Transverse colon (tissue), 4 donors: ENCODE data around the gene POMGNT2. TPM values are rescaled to one million over a fixed set of nuclear protein-coding genes. Genes with fewer than 3 reads are reported as not detected.

ENCODE experiments used
- DNase-seq: peaks from one replicate; pipeline ENCODE4 v3.0.0-alpha.2; 2019
- H3K27ac ChIP-seq, 4 donors: fragments of 200-600 bp; sonication (generic); 2 replicates each; pipeline ENCODE4 v1.5.1; 2016 to 2018; ENCODE audit warnings: inconsistent platforms in 4 of 4
- H3K27me3 ChIP-seq: fragments of 200-600 bp; sonication (generic); 2 replicates; pipeline ENCODE4 v1.5.1; 2017; ENCODE audit warnings: inconsistent platforms
- H3K36me3 ChIP-seq, 4 donors: fragments of 200-600 bp; sonication (generic); 2 replicates each; pipeline ENCODE4 v1.5.1; 2017 to 2019; ENCODE audit warnings: inconsistent platforms in 4 of 4
- H3K4me1 ChIP-seq, 4 donors: fragments of 200-600 bp; sonication (generic); 2 replicates each; pipeline ENCODE4 v1.5.1; 2017 to 2020; ENCODE audit warnings: inconsistent platforms in 4 of 4
- H3K4me3 ChIP-seq, 4 donors: fragments of 200-600 bp; sonication (generic); 1 replicate in 1 of 4; 2 replicates in 3 of 4; pipeline versions ENCODE4 v1.5.1 to v1.6.1; 2017 to 2019; ENCODE audit warnings: inconsistent platforms in 4 of 4
- H3K9me3 ChIP-seq, 2 donors: fragments of 200-600 bp; sonication (generic); 2 replicates each; pipeline ENCODE4 v1.5.1; 2017 to 2019; ENCODE audit warnings: inconsistent platforms in 2 of 2
- CTCF ChIP-seq, 5 experiments: fragments of 200-600 bp in 3 of 5; fragments of 450-650 bp in 2 of 5; sonication (generic) in 3 of 5; IDR thresholded peaks; 1 replicate in 2 of 5; 2 replicates in 3 of 5; pipeline ENCODE4 v1.5.1; 2016 to 2017; ENCODE audit warnings: antibody characterized with exemption in 5 of 5, inconsistent platforms in 3 of 5, mild to moderate bottlenecking in 2 of 5, moderate library complexity in 1 of 5
- EP300 ChIP-seq: sonication (generic); formaldehyde crosslinking; IDR thresholded peaks from one replicate; pipeline ENCODE4 v1.6.1; 2017; ENCODE audit warnings: antibody characterized with exemption, low read depth
- POLR2A ChIP-seq: fragments of 450-650 bp; IDR thresholded peaks from one replicate; pipeline ENCODE4 v1.6.1; 2016; ENCODE audit warnings: antibody characterized with exemption, mild to moderate bottlenecking, moderate library complexity
- POLR2AphosphoS5 ChIP-seq, 3 donors: sonication (generic); formaldehyde crosslinking; IDR thresholded peaks; one replicate each; pipeline ENCODE4 v1.6.1; 2016; ENCODE audit warnings: antibody characterized with exemption in 3 of 3
- WGBS, 2 donors: methylation state at CpG; one replicate each; pipeline ENCODE4 v1.1.5; 2018; ENCODE audit warnings: low coverage in 1 of 2; 5-methylcytosine and 5-hydroxymethylcytosine counted together
- in situ Hi-C, 4 donors: fragments of 200-750 bp; cut with MboI; loops; one replicate each; pipeline versions ENCODE4 v1.15.0 to v1.15.1; 2017; ENCODE audit warnings: low sequenced_read_pairs in 3 of 4, low pct_ligation_motif_present in 1 of 4, low pct_unique_long_range_greater_than_20kb in 1 of 4
- intact Hi-C: fragments of 100-400 bp; cut with DNase I; formaldehyde crosslinking; loops from one replicate; pipeline ENCODE4 v1.15.1; 2023; ENCODE audit warnings: low total_unique reads
- total RNA-seq, 4 donors: library from RNA; depleted of rRNA; stranded (reverse); fragments of >200 nt; gene quantifications; one replicate each; pipeline ENCODE4 v1.1.0, GENCODE V29; 2016

Gene POMGNT2
- total RNA-seq, 4 donors from 2014 or later, result 3.2 to 7.8 (median 5.9) TPM

GRCh38 chr3:43035801-43036365 lies 70.0 kb downstream of the POMGNT2 start:
- H3K27ac ChIP-seq, result no peak overlapping the region
- in situ Hi-C loops, result no loop called here
- no peak for TF ChIP-seq EP300
- TF ChIP-seq POLR2AphosphoS5 (IDR thresholded peaks at IDR 0.05), result no peak
- no peak for TF ChIP-seq POLR2A
- no peak for TF ChIP-seq CTCF (IDR thresholded peaks at IDR 0.05)

GRCh38 chr3:43034911-43035310 lies 71.0 kb downstream of the POMGNT2 start:
- TF ChIP-seq POLR2A, result no peak
- no peak for TF ChIP-seq POLR2AphosphoS5 (IDR thresholded peaks at IDR 0.05)
- no peak for TF ChIP-seq EP300
- no peak for TF ChIP-seq CTCF (IDR thresholded peaks at IDR 0.05)
- Histone ChIP-seq H3K27ac (no peak overlapping the region), H3K4me3 (no peak overlapping the region), H3K36me3 (no peaks in the 10 kb centered on the region), H3K27me3 (no peaks in the 10 kb centered on the region), H3K4me1 (peaks cover 0 to 6% (median 0%) of the 10 kb centered on the region in 4 donors), H3K9me3 (no peaks in the 10 kb centered on the region)
- DNase-seq, result no peak
- intact Hi-C loops (no loop called here), in situ Hi-C loops (no loop called here)
- WGBS, 2 donors, result 92% methylated on average over 3 to 4 of the region's 4 CpGs

More at GRCh38 chr3:43035801-43036365, 70.0 kb downstream of the POMGNT2 start:
- Histone ChIP-seq H3K36me3 (no peaks in the 10 kb centered on the region), H3K4me3 (no peak overlapping the region), H3K9me3 (no peaks in the 10 kb centered on the region), H3K27me3 (no peaks in the 10 kb centered on the region), H3K4me1 (peaks cover 0 to 6% (median 0%) of the 10 kb centered on the region in 4 donors)
- intact Hi-C loops, result no loop called here
- DNase-seq, result no peak
- 73% methylated on average over 4 of the region's 5 CpGs; no CpG with 5 or more reads in 1 of the 2 donors for WGBS, 2 donors

GRCh38 chr3:43034200-43034599 lies 71.7 kb downstream of the POMGNT2 start:
- peaks cover 0 to 6% (median 0%) of the 10 kb centered on the region in 4 donors for H3K4me1 ChIP-seq
- no peak overlapping the region for H3K27ac ChIP-seq
- no peaks in the 10 kb centered on the region for H3K27me3 ChIP-seq
- 78% methylated on average over 4 of the region's 4 CpGs; no CpG with 5 or more reads in 1 of the 2 donors for WGBS, 2 donors
- TF ChIP-seq POLR2A, result no peak
- TF ChIP-seq EP300, result no peak
- TF ChIP-seq POLR2AphosphoS5 (IDR thresholded peaks at IDR 0.05), result no peak
- TF ChIP-seq CTCF (IDR thresholded peaks at IDR 0.05), result no peak
- in situ Hi-C loops, result no loop called here
- no peaks in the 10 kb centered on the region for H3K9me3 ChIP-seq
- intact Hi-C loops, result no loop called here
- DNase-seq, result no peak
- H3K36me3 ChIP-seq, result no peaks in the 10 kb centered on the region
- no peak overlapping the region for H3K4me3 ChIP-seq

- intact Hi-C loops (no loop called here), in situ Hi-C loops (no loop called here)
- H3K4me3 ChIP-seq, result no peak overlapping the region
- 95% methylated on average over 22 of the region's 23 CpGs; no CpG with 5 or more reads in 1 of the 2 donors for WGBS, 2 donors
- H3K27me3 ChIP-seq, result no peaks in the 10 kb centered on the region
- H3K36me3 ChIP-seq, result no peaks in the 10 kb centered on the region
- no peak for DNase-seq
- no peak overlapping the region for H3K27ac ChIP-seq
- no peaks in the 10 kb centered on the region for H3K9me3 ChIP-seq
- no peak for TF ChIP-seq EP300
- no peak for TF ChIP-seq CTCF (IDR thresholded peaks at IDR 0.05)
- H3K4me1 ChIP-seq, result peaks cover 0 to 6% (median 0%) of the 10 kb centered on the region in 4 donors
Measured at GRCh38 chr3:43032646-43033628, 72.9 kb downstream of the POMGNT2 start.
